Spinal cord (tissue), 10 donors: ENCODE measurements around the gene ELF2. TPM values are rescaled to one million over a fixed set of nuclear protein-coding genes. Genes with fewer than 3 reads are reported as not detected.
"Not testable (repeated sequence)": the region's sequence is repeated elsewhere in the genome, so short reads cannot be mapped to it uniquely, and the experiment has no call there.

ENCODE experiments used
- DNase-seq, 6 donors: peaks; one replicate each; pipeline versions ENCODE4 v3.0.0 to v3.0.0-alpha.2; 2013 to 2015; ENCODE audit warnings: low spot score in 6 of 6, low read depth in 4 of 6
- H3K27ac ChIP-seq: one replicate; pipeline ENCODE4 v1.5.1; 2013; ENCODE audit warnings: low read depth, low read length, control low read depth
- H3K27me3 ChIP-seq: one replicate; pipeline ENCODE4 v1.6.1; 2013; ENCODE audit warnings: low read length; ENCODE audit not compliant: control insufficient read depth, insufficient read depth
- H3K36me3 ChIP-seq: one replicate; pipeline ENCODE4 v1.6.1; 2013; ENCODE audit warnings: low read length; ENCODE audit not compliant: control insufficient read depth, insufficient read depth
- H3K4me1 ChIP-seq: one replicate; pipeline ENCODE4 v1.6.1; 2013; ENCODE audit warnings: low read length; ENCODE audit not compliant: control insufficient read depth, insufficient read depth
- H3K4me3 ChIP-seq: one replicate; pipeline ENCODE4 v1.5.1; 2013; ENCODE audit warnings: low read depth, low read length, control low read depth
- H3K9me3 ChIP-seq: one replicate; pipeline ENCODE4 v1.6.1; 2013; ENCODE audit warnings: low read length; ENCODE audit not compliant: control insufficient read depth, insufficient read depth
- WGBS: methylation state at CpG from one replicate; pipeline ENCODE4 v1.1.5; 2013; ENCODE audit warnings: missing lambda C conversion rate; ENCODE audit not compliant: insufficient coverage; 5-methylcytosine and 5-hydroxymethylcytosine counted together
- polyA plus RNA-seq, 2 donors: library from polyadenylated mRNA; unstranded; fragments of 120-200 nt; gene quantifications; one replicate each; pipeline ENCODE4 v1.2.1, GENCODE V29; 2013; ENCODE audit not compliant: insufficient read length in 2 of 2
- total RNA-seq, 2 donors: library from RNA; depleted of rRNA in 1 of 2; stranded (reverse); fragments of 120-200 nt in 1 of 2; fragments of >200 nt in 1 of 2; gene quantifications; one replicate each; pipeline versions ENCODE4 v1.2.3 to v1.2.4, GENCODE V29; 2013 to 2014
- donor health status: healthy.

ELF2 gene
- total and polyA plus RNA-seq, 4 donors = 36.2 to 72.8 (median 57.0) TPM

- H3K4me1 ChIP-seq = peaks cover 3% of the 10 kb centered on the region
- H3K4me3 ChIP-seq = no peak overlapping the region
- DNase-seq = no peak
- no peaks in the 10 kb centered on the region for H3K9me3 ChIP-seq
- 100% methylated on average over 1 of the region's 3 CpGs for WGBS
- H3K36me3 ChIP-seq = no peaks in the 10 kb centered on the region
- H3K27me3 ChIP-seq = no peaks in the 10 kb centered on the region
- H3K27ac ChIP-seq = no peak overlapping the region
Measured at GRCh38 chr4:139209470-139210063, 32.5 kb upstream of the ELF2 start.

DNA sequence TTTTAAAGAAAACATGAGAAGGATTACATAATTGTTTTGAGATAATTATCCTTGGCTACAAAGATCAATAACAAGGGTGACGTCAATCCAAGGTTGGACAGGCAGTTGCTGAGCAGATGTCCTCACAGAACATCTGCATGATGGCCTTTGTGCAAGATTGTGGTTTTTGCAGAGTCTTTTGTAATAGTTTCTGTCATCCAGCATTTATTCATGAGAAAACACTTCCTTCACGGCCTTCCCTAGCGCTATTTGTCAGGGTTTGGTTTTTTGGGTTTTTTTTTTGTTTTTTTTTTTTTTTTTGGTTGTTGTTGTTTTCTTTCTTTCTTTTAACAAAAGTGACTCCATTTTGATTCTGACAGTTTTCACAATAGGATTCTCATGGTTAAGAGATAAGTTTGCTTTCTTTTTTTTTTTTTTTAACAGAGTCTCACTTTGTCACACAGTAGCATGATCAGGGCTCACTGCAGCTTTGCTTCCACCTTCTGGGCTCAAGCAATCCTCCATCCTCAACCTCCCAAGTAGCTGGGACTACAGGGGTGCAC, 31.5 kb upstream of the ELF2 start:
- no peaks in the 10 kb centered on the region for H3K36me3 ChIP-seq
- peaks cover 3% of the 10 kb centered on the region for H3K4me1 ChIP-seq
- no peak overlapping the region for H3K27ac ChIP-seq
- no CpG with 5 or more reads among the region's 3 CpGs for WGBS
- H3K27me3 ChIP-seq = no peaks in the 10 kb centered on the region
- no peaks in the 10 kb centered on the region for H3K9me3 ChIP-seq
- DNase-seq = peak in 1 of 6 donors; percentile 14
- no peak overlapping the region for H3K4me3 ChIP-seq

DNA sequence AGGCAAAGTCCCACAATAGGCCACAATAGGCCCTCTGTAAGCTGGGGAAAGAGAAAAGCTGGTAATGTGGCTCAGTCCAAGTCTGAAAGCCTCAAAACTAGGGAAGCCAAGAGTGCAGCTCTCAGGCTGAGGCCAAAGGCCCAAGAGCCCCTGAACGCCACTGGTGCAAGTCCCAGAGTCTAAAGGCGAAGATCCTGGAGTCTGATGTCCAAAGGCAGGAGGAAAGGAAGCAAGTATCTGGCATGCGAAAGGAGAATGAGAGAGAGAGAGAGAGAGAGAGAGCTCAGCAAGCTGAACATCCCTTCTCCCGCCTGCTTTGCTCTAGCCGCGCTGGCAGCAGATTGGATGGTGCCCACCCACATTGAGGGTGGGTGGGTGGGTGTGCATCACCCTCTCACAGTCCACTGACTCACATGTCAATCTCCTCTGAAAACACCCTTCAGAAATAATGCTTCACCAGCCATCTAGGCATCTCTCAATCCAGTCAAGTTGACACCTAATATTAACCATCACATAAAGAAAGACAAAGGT, 30.9 kb upstream of the ELF2 start:
- Histone ChIP-seq H3K9me3 (no peaks in the 10 kb centered on the region), H3K27me3 (no peaks in the 10 kb centered on the region), H3K27ac (no peak overlapping the region), H3K4me1 (peaks cover 3% of the 10 kb centered on the region), H3K4me3 (no peak overlapping the region), H3K36me3 (no peaks in the 10 kb centered on the region)
- WGBS = 69% methylated on average over 2 of the region's 6 CpGs
- peak in 1 of 6 donors; percentile 18 for DNase-seq

GRCh38 chr4:139207247-139207646, 30.2 kb upstream of the ELF2 start:
- no peak overlapping the region for H3K27ac ChIP-seq
- no peak for DNase-seq
- H3K27me3 ChIP-seq = no peaks in the 10 kb centered on the region
- H3K9me3 ChIP-seq = no peaks in the 10 kb centered on the region
- H3K4me3 ChIP-seq = no peak overlapping the region
- peaks cover 3% of the 10 kb centered on the region for H3K4me1 ChIP-seq
- WGBS = no CpG with 5 or more reads among the region's 3 CpGs
- no peaks in the 10 kb centered on the region for H3K36me3 ChIP-seq

DNA sequence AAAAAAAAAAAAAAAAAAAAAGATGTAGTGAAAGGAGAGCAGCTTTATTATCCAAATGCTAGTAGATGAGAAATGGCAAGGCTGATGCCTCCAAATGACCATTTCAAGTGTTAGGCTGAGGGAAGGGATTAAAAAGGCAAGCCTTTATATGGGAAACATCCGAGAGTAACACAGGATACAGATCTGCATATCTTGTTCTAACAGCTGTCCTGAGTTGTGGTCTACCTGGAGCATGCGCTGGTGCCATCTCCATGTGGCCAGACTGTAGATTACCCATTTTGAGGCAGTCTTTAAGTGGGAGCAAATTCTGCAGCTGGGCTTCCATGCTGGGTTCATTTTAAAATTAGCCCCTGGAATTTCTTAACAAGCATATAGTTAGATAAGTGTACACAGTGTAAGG, 26.0 kb upstream of the ELF2 start:
- Histone ChIP-seq H3K36me3 (no peaks in the 10 kb centered on the region), H3K4me1 (peaks cover 3% of the 10 kb centered on the region), H3K27ac (no peak overlapping the region), H3K9me3 (no peaks in the 10 kb centered on the region), H3K27me3 (no peaks in the 10 kb centered on the region), H3K4me3 (no peak overlapping the region)
- no peak for DNase-seq
- 100% methylated on average over 2 of the region's 2 CpGs for WGBS

GRCh38 chr4:139200506-139200905, 23.5 kb upstream of the ELF2 start:
- Histone ChIP-seq H3K27ac (no peak overlapping the region), H3K4me3 (no peak overlapping the region), H3K9me3 (no peaks in the 10 kb centered on the region), H3K27me3 (no peaks in the 10 kb centered on the region), H3K4me1 (no peaks in the 10 kb centered on the region), H3K36me3 (no peaks in the 10 kb centered on the region)
- DNase-seq = no peak
- WGBS = 87% methylated on average over 4 of the region's 4 CpGs

- Histone ChIP-seq H3K36me3 (no peaks in the 10 kb centered on the region), H3K9me3 (no peaks in the 10 kb centered on the region), H3K4me1 (no peaks in the 10 kb centered on the region), H3K4me3 (no peak overlapping the region), H3K27me3 (no peaks in the 10 kb centered on the region), H3K27ac (no peak overlapping the region)
- 86% methylated on average over 3 of the region's 4 CpGs for WGBS
- no peak for DNase-seq
Measured at GRCh38 chr4:139200102-139200501, 23.1 kb upstream of the ELF2 start.

DNA sequence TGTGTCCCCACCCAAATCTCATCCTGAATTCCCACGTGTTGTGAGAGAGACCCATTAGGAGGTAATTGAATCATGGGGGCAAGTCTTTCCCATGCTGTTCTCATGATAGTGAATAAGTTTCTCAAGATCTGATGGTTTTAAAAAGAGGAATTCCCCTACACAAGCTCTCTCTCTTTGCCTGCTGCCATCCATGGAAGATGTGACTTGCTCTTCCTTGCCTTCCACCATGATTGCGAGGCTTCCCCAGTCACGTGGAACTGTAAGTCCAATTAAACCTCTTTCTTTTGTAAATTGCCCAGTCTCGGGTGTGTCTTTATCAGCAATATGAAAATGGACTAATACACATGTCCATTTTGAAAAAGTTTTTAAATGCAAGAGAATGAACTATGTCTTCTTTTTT, 20.2 kb upstream of the ELF2 start:
- H3K9me3 ChIP-seq, H3K4me3 ChIP-seq, H3K4me1 ChIP-seq, H3K27me3 ChIP-seq, H3K36me3 ChIP-seq, H3K27ac ChIP-seq, DNase-seq: not testable (repeated sequence)
- 100% methylated on average over 2 of the region's 4 CpGs for WGBS

DNA sequence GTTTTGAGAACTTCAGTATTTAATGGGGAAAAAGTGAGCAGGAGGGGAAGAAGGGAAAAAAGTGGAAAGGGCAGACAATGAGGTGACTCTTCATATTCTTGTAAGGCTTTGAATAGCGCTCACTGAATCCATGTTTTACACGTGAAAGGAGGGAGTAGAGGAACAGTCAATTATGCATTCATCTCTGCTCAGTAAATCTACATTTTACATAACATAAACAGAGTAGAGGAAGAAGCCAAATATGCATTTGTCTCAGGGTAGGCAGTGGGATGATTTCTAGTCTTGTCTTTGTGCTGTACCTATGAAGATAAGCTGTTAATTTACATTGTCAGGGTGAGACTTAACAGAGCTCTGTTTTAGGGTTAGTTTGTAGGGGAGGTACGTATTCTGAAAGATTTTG, 19.4 kb upstream of the ELF2 start:
- no peak for DNase-seq
- H3K4me3 ChIP-seq = no peak overlapping the region
- H3K27ac ChIP-seq = no peak overlapping the region
- H3K4me1 ChIP-seq = no peaks in the 10 kb centered on the region
- H3K27me3 ChIP-seq = no peaks in the 10 kb centered on the region
- H3K36me3 ChIP-seq = no peaks in the 10 kb centered on the region
- H3K9me3 ChIP-seq = no peaks in the 10 kb centered on the region
- 80% methylated on average over 1 of the region's 3 CpGs for WGBS

GRCh38 chr4:139191373-139191772, 14.4 kb upstream of the ELF2 start:
- Histone ChIP-seq H3K27me3 (no peaks in the 10 kb centered on the region), H3K4me3 (no peak overlapping the region), H3K4me1 (no peaks in the 10 kb centered on the region), H3K9me3 (no peaks in the 10 kb centered on the region), H3K36me3 (no peaks in the 10 kb centered on the region), H3K27ac (no peak overlapping the region)
- no peak for DNase-seq
- WGBS = 67% methylated on average over 2 of the region's 2 CpGs
